Middle frontal gyrus (tissue), 1 donor: Measurements from ENCODE around the gene SNTB2.
"Not testable (repeated sequence)": the region's sequence is repeated elsewhere in the genome, so short reads cannot be mapped to it uniquely, and the experiment has no call there.

Source experiments
- DNase-seq: peaks from one replicate; pipeline ENCODE4 v3.0.0-alpha.2; 2015; ENCODE audit warnings: low spot score; ENCODE audit errors: extremely low spot score

SNTB2 gene

GRCh38 chr16:69233124-69233523, 46.2 kb downstream of the SNTB2 start:
- no peak for DNase-seq

DNA sequence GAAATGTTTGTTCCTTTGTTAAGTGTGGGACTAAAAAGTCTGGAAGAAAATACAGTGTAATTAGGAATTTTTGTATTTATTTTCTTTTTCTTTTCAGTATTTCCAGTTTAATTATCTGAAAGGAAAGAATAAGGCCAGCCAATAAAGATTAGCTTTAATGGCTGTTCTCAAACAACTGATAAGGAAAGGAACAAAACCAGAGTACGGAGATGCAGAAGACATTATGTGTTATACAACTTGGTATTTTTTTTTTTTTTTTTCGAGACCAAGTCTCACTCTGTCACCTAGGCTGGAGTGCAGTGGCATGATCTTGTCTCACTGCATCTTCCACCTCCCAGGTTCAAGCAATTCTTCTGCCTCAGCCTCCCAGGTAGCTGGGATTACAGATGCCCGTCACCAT, 47.5 kb downstream of the SNTB2 start:
- DNase-seq = no peak

- no peak for DNase-seq
These were observed 49.4 kb downstream of the SNTB2 start for GRCh38 chr16:69236319-69236718.

DNA sequence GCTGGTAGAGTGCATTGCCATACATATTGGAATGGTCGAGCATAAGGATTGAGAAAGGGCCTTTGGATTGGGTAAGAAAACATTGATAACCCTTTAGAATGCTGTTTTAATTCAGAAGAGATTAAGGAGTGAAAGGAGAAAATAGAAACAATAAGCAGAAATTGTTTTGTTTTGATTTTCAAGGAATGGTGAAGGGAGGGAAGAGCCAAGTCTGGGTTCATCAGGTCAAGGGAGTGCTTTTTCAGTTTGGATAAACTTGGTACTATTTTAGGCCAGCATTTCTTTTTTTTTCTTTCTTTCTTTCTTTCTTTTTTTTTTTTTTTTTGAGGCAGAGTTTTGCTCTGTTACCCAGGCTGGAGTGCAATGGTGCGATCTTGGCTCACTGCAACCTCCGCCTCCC, 50.3 kb downstream of the SNTB2 start:
- DNase-seq = no peak

- no peak for DNase-seq
These were observed 52.9 kb downstream of the SNTB2 start for GRCh38 chr16:69239851-69240250.

DNA sequence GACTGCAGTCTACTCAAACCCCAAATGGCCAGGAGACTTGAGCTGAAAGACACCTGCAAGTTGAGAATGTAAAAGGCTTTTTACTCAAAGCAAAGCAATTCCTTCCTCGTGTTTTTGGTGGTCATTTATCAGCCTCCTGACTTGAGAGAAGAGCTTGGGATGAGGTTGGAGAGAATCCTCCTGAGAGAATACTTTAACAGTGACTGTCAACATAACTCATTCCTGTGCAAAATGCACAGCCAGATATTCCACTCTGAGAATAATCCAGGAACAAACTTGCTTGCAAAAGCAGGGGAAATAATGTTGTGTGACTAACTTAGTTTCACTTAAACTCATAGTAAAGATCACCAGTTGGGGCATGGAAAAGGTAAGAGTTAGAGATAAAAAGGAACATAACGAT, 53.4 kb downstream of the SNTB2 start:
- no peak for DNase-seq

GRCh38 chr16:69241926-69242325, 55.0 kb downstream of the SNTB2 start:
- DNase-seq = no peak

DNA sequence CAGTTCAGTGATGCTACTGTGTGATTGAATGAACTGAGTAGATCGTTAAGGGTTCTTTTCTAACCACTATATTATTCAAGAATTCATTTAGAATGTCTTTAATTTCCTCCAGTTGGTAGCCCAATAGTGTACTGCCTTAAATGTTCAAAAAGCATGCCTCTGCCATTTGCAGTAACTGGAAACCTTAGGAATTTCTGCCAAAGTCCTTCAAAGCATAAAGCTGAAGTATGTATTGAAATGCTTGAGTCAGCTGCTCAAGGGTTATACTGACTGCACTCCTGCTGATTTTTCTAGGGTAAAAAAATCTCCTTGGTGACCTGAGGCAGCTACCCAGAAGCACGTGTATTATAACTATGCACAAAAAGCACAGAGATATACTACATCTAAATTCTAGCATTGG, 56.5 kb downstream of the SNTB2 start:
- DNase-seq = no peak

DNA sequence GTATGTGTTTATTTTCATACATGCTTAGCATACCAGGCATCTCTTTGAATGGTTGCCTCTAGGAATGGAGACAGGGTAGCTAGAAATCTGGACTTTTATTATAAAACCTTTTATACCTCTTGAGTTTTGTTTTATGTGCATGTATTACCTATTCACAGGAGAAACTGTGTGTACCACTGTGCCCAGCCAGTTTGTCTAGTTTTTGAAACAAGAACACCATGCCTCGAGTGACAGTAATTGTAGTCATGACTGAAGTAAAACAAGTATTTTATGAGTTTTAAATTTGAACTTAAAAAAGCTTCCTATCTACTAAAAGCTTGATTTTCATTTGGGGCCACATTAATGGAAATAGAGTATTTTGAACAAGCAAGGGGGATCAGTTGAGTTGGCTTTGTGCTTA, 57.4 kb downstream of the SNTB2 start:
- no peak for DNase-seq

DNA sequence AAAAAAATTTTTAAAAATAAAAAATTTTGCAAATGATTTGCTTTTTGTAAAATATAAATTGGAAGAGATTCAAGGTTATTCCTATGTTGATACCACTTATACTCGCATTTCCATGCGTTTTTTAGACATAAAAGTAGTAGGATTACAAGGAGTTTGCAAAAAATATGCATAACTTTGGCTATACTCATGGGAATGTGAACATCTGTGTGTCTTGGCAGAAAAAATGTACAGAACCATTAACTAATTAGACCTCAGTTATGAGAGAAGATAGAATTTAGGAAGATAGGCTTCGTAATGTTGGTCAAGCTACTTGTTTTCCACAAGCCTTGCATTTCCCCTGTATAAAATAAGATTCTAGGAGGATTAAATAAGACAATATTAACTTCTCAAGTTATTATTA, 63.1 kb downstream of the SNTB2 start:
- DNase-seq = no peak

DNA sequence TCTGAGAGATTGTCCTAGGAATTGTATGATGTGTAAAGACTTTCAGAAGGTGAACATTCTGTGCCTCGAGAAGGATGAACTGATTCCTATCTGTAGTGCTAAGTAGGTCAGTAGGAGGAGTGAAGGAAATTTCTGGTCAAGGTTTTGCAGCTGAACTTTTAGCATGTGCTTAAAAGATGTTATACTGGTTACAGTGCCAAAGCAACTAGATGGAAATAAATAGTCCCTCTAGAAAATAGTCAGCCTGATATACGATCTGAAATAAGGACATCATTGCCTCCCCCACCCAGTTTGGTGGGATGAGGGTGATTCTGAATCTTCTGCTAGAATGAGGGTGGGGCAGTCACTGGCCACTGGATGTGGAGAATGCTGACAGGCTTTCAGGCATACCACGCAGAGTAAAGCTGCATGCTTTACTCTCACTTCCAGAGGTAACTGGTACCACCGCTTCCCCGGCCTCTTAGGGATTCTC, 66.9 kb downstream of the SNTB2 start:
- DNase-seq = no peak

- DNase-seq = not testable (repeated sequence)
These were observed 72.4 kb downstream of the SNTB2 start for GRCh38 chr16:69259428-69259764.

DNA sequence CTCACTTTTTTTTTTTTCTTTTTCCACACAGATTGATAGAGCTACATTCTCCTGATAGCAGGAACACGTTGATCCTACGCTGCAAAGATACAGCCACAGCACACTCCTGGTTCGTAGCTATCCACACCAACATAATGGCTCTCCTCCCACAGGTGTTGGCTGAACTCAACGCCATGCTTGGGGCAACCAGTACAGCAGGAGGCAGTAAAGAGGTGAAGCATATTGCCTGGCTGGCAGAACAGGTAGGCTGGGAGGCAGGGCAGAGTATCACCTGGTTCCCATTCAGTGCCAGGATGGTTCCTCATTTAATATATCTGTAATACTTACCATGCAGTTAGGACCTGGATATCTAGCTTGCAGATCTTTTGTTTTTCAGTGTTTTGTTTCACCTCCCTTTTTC, 73.1 kb downstream of the SNTB2 start:
- no peak for DNase-seq

- no peak for DNase-seq
These were observed 73.5 kb downstream of the SNTB2 start for GRCh38 chr16:69260506-69260905.

DNA sequence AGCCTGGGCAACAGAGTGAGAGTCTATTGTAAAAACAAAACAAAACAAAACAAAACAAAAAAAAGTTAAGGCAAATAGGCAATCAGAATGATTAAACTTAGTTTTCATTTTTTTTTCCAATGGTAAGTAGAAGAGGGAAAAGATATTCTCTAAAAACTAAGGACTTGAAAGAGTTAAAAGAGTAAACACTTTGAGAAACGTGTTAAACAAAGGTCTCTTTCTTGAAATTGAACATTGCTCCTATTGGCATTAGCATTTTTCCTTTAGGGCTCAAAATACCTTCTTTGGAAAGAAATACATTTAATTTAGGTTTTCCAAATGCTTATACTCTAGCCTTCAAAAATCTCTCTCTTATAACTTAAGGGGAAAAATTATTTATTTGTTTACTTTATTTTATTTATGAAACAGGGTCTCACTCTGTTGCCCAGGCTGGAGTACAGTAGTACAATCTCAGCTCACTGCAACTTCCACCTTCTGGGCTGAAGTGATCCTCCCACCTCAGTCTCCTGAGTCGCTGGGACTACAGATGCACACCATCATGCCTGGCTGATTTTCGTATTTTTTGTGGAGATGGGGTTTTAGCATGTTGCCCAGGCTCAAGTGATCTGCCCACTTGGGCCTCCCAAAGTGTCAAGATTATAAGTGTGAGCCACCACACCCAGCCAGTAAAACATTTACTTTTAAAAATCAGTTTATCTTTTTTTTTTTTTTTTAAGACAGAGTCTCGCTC, 79.5 kb downstream of the SNTB2 start:
- no peak for DNase-seq

DNA sequence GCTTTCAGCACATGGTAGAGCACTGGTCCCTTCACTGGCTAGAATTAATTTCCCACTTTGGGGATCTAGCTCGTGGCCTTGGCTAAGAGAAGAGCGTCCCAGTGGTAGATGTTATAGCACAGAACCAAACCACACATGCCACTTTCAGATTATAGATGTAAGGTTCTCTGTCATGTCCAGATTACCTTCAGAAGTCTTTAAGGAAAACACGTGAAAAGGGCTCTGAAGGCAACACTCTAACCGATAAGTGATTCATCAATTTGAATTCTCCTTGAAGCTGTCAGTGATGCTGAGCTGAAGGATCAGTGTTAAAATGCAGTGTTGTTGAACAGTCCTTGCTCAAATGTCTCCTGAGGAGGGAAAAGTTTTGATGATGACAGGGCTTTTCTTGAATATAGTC, 80.7 kb downstream of the SNTB2 start:
- no peak for DNase-seq

- no peak for DNase-seq
These were observed 83.4 kb downstream of the SNTB2 start for GRCh38 chr16:69270395-69270794.

DNA sequence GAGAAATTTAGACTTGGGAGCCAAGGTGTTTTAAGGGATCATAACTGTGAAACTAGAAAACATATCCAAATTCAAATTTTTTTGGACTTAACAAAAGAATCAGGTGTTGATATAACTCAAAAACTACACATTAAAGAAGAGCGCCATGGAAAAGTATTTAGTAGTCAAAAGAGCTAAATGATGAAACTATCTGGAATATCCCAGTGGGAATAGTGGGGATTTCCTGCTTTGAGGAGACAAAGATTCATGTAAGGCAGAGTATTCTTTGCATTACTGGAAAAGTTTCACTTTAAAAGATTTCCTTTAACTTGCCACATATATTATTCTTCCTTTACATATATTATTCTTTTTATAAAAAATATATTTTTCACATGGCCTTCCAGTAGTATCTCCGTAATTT, 83.9 kb downstream of the SNTB2 start:
- DNase-seq = no peak

DNA sequence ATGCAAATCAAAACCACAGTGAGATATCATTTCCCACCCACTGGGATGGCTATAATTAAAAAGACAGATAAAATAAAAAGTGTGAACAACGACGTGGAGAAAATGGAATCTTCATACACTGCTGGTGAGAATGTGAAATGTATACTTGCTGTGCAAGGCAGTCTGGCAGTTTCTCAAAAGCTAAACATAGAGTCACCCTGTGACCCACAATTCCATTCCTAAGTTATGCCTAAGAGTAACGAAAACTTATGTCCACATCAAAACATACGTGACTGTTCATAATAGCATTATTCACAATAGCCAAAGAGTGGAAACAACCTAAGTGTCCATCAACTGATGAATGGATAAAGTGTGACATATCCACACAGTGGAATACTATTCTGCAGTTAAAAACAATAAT, 86.0 kb downstream of the SNTB2 start:
- no peak for DNase-seq

GRCh38 chr16:69274699-69275235, 87.8 kb downstream of the SNTB2 start:
- DNase-seq = no peak

GRCh38 chr16:69276148-69277115, 89.5 kb downstream of the SNTB2 start:
- DNase-seq = no peak

GRCh38 chr16:69277413-69277812, 90.4 kb downstream of the SNTB2 start:
- no peak for DNase-seq
